ENCODE results near the gene ERC2.
A peak's percentile ranks its signal among the peaks of the same experiment; 100 is the strongest.

ERC2 gene

GRCh38 chr3:56164436-56164835 lies 303.8 kb downstream of the ERC2 start:
- no peak for DNase-seq

GRCh38 chr3:56157693-56158362 lies 310.4 kb downstream of the ERC2 start:
- no peak for DNase-seq

DNA sequence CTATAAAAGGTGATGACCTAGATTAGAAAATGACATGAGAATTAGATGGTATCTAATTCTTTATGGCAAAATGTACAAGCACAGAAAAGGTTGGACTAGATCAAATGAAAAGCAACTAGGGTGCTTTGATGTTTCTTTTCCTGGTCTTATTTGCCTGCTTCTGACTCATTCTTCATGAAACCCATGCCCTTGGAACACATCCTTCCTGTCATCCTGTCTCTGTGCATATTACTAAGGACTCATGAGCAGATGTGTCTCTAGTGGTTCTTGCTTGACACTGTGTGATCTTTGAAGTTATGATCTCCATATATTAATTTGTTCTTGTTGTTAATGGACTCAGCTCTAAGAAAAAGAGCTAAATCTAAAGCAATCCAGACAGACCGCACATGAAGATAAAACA lies 314.0 kb downstream of the ERC2 start:
- no peak for DNase-seq

- no peak for DNase-seq
Measured at GRCh38 chr3:56147354-56147753, 320.9 kb downstream of the ERC2 start.

GRCh38 chr3:56145410-56145809 lies 322.9 kb downstream of the ERC2 start:
- DNase-seq: no peak

GRCh38 chr3:56144805-56145204 lies 323.5 kb downstream of the ERC2 start:
- no peak for DNase-seq

DNA sequence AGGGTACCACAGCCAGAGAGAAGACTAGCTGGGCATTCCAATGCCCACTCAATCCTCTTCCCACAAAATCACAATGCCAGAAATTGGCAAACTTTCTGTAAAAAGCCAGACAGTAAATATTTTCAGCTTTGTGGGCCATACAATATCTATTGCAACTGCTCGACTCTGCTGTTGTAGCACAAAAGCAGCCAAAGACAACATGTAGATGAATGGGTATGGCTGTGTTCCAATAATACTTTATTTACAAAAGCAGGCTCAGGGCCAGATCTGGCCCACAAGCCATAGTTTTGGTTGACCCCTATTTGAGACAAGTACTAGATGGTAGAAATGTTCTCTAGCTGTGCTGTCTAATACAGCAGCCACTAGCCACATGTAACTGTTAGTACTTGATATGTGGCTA lies 330.9 kb downstream of the ERC2 start:
- no peak for DNase-seq

GRCh38 chr3:56136514-56136913 lies 331.8 kb downstream of the ERC2 start:
- no peak for DNase-seq

DNA sequence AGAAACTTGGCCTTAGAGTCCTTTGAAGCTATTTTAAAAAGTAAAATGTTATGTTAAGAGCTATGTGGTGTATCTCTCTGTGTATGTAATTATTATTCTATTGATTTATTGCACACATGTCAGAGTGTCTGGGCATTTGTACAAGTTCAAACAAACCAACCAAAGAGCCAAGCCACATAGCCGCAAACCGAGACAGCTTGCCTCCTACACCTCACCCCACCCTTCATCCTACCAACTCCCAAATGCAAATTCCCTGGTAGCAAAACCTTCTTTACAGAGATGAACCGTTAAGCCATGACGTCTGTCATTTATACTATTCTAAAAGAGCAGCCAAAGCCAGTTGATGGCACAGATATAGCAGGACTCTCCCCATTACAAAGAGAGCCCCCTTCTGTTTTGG lies 332.3 kb downstream of the ERC2 start:
- no peak for DNase-seq

DNA sequence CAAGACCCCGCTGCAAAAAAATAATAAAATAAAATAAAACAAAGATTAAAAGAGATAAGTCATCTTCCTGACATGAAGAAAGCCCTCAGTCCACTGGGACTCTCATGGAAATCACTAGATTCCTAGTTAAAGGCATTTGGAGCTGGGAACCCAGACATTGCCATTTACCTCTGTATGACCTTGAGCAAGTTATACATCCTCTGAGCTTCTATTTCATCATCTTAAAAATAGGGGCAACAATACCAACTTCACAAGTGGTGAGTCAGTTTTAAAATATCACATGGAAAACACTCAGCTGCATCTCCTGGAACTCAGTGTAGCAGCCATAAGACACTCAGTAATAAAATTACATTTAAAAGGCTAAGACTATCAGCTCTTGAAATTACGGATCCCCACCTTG lies 334.8 kb downstream of the ERC2 start:
- no peak for DNase-seq

- DNase-seq: no peak
Measured at GRCh38 chr3:56132762-56133161, 335.5 kb downstream of the ERC2 start.

GRCh38 chr3:56131974-56132590 lies 336.2 kb downstream of the ERC2 start:
- DNase-seq: peak; percentile 46

DNA sequence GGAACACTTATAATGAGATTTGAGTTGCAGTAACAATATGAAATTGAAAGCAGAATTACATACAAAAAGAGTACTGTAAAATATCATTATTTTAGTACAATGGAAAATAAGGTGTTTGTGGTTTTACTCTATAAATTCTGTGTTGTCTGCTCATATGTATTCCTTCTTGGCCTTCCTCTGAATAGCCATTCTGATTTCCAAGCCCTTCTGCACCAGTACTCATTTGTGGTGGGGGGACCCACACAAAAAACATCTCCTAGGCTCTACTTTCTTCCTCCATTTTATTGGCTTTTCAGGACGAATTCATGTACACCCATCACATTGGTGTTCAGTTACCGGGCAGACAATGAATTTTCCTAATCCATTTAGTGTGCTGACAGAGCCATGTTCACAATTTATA lies 338.2 kb downstream of the ERC2 start:
- no peak for DNase-seq

DNA sequence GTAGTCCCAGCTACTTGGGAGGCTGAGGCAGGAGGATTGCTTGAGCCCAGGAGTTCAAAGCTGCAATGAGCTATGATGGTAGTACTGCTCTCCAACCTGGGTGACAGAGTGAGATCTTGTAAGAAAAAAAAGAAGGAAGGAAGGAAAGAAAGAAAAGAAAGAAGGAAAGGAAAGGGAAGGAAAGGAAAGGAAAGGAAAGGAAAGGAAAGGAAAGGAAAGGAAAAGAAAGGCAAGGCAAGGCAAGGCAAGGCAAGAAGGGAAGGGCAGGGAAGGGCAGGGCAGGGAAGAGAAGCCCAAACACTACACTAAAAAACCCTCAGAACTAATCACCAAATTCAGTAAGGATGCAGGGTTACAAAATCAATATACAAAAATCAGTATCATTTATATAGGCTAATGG lies 341.6 kb downstream of the ERC2 start:
- no peak for DNase-seq

DNA sequence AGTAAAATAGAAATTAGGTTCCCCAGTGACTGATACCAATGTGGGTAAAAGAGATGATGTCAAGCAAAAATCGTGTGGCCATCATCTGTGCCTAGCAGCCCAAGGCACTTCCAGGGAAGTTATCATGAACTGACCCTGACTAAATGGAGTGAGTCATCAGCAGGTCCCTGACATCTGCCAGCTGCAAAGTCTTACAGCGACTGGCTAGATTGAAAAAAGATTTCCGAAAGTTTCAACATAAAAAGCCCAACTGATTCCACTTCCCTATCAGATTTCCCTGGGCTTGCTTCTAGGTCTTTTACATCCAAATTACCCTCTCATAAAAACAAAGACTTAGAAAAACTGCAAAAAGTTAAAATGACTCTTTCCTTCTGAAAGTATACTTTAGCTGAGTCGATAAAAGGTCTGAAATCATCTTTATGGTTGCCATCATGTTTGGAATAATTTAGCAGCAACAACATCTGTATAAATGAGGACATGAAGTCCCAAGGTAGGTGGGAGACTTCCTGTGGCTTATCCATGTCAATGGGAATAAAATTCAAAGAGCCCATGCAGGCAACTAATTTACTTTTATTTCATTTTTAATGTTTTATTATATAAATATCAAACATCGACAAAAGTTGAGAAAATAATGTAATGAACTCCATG lies 342.8 kb downstream of the ERC2 start:
- DNase-seq: no peak

DNA sequence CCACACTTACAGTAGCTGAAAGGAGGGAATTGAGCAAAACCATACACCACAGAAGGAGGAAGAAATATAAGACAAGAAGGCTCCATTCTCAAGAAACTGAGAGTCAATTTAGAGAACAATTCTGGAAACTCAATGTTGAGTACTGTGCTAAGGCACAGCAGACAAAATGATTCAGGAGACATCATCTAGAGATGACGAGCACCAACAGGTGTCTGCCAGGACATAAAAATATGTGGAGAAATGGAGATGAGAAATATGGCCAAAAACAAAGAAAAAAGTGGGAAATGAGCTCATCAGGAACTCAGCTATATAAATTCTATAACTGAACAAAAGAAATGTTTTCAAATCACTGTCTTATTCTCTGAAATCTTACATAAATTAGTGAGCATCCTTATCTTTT lies 343.7 kb downstream of the ERC2 start:
- no peak for DNase-seq

GRCh38 chr3:56123487-56123886 lies 344.8 kb downstream of the ERC2 start:
- DNase-seq: no peak

GRCh38 chr3:56122911-56123310 lies 345.4 kb downstream of the ERC2 start:
- DNase-seq: no peak

DNA sequence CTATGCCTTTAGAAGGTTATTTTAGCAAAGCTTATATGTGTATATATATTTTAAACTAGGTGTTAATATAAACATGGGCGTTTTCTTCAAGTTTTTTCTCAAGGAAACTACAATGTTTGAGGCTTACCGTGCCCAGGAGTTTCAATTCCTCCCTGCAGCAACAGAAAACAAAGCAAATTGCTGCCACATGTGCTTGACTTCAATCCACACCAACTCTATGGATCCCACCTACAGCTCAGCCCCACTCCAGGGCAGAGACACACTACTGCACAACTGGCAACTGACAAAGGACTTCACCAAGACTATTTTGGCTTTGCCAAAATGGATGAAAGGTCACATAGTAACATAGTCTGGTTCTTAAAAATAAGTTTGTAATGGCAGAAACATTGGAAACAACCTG lies 346.6 kb downstream of the ERC2 start:
- no peak for DNase-seq

DNA sequence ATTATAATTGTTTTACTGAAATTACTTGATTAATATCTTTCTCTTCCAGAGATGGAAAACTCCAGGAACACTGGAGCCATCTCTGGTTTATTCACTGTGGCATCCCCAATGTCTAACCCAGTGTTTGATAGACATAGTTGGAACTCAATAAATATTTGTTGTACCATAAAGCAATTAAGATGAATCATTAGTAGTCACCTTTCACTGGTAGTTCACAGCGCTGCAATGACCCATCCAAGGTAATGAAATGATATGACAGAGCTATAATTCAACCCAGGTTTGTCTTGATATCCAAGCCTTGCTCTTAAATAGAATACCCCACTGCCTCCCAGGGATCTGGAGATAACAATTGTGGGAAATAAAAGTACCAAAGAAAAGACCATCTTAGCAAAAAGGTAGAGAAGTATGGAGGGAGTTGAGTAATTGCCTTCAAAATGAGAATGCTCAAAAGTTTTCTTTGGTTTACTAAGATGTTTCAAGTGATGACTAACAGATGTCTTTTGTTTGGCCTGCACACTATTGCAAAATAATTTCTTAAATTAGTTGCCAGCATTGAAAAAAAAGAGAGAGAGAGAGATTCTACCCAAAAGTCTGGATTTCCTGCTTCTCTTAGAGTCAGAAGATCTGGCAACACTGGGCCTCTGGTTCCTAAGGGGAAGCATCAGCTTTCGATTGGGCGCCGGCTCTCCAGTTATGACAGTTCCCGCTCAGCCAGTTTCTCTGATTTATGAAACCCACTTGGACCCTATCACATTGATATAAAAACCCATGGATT lies 348.5 kb downstream of the ERC2 start:
- DNase-seq: no peak

DNA sequence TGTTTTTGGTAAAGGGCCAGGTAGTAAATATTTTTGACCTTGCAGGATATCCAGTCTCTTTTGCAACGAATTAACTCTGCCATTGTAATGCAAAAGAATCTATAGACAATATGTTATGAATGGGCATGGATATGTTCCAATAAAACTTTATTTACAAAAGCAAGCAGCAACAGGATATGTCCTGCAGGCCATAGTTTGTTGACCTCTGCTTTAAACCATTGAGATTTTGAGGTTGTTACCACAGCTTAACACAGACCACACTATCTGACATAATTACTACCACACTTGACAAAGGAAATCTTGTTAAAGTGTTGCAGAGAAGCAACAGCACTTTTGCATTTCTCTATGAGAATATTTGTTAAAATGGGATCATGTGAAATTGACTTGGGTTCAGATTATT lies 349.3 kb downstream of the ERC2 start:
- no peak for DNase-seq

DNA sequence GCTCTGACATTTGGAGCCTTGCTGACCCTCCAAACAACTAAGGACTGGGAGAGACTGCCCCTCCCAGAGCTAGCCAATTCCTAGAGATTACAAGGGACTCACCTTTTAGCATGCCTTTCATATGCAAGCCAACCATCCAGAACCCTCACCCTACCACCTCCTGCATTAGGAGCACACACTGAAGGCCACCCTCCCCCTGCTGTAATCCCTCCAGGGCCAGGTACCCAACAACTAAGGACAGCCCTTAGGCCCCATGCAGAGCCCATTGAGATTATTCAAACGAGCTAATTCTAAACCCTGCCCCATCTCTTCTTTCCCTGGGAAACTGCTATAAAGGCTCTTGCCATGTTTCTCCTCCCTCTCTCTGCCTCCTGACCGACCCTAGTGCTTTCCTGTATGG lies 352.6 kb downstream of the ERC2 start:
- DNase-seq: no peak

- no peak for DNase-seq
Measured at GRCh38 chr3:56115199-56115598, 353.1 kb downstream of the ERC2 start.

GRCh38 chr3:56113908-56114307 lies 354.4 kb downstream of the ERC2 start:
- no peak for DNase-seq
